ENCODE measurements around the gene CPSF3. TPM values are rescaled to one million over a fixed set of nuclear protein-coding genes. Genes with fewer than 3 reads are reported as not detected.

CPSF3 gene
- total and polyA plus RNA-seq, 2 of the 4 experiments (the other 2 are of a cell fraction), result 29.2 to 64.5 TPM

GRCh38 chr2:9484533-9484932 is 61.1 kb downstream of the CPSF3 start:
- Histone ChIP-seq H3K27ac (ENCODE audit: insufficient read depth, low read length) (no peak overlapping the region), H2BK5ac (ENCODE audit: low read depth, low read length, poor library complexity, severe bottlenecking) (no peak overlapping the region), H2AFZ (replicated peaks; ENCODE audit: low read length, poor library complexity) (no peak overlapping the region), H3K9ac (ENCODE audit: low read depth, low read length) (no peak overlapping the region), H3K4me2 (ENCODE audit: low read depth, low read length) (no peak overlapping the region), H2BK20ac (ENCODE audit: low read depth, low read length) (no peak overlapping the region), H3K4ac (ENCODE audit: low read depth, low read length) (no peak overlapping the region), H3K9me1 (ENCODE audit: insufficient read depth, low read length) (peaks cover 20% of the 10 kb centered on the region), H4K8ac (ENCODE audit: low read depth in 2 of 2, low read length in 2 of 2) (no peak overlapping the region), H3K36me3 (ENCODE audit: control insufficient read depth, insufficient read depth, low read length) (peaks cover 66% of the 10 kb centered on the region), H3K9me3 (ENCODE audit: control insufficient read depth, insufficient read depth, low read length) (no peaks in the 10 kb centered on the region), H3K79me1 (ENCODE audit: low read depth in 1 of 2, low read length in 2 of 2) (peaks cover 33 to 78% of the 10 kb centered on the region in 2 experiments), H3K14ac (replicated peaks; ENCODE audit: low read depth, low read length) (no peak overlapping the region), H3K4me3 (ENCODE audit: insufficient read depth, low read depth, low read length) (no peak overlapping the region), H2BK120ac (ENCODE audit: low read depth, low read length) (no peak overlapping the region), H2AK5ac (ENCODE audit: low read depth, low read length) (no peak overlapping the region), H3K18ac (ENCODE audit: low read depth, low read length) (no peak overlapping the region), H4K5ac (ENCODE audit: low read depth, low read length) (no peak overlapping the region), H3K23ac (ENCODE audit: low read depth, low read length) (no peak overlapping the region), H3K4me1 (ENCODE audit: control insufficient read depth, insufficient read depth, low read length) (peaks cover 11% of the 10 kb centered on the region), H4K91ac (ENCODE audit: insufficient read depth, low read depth, low read length) (no peak overlapping the region), H2BK15ac (ENCODE audit: low read depth, low read length) (no peak overlapping the region), H3K56ac (ENCODE audit: extremely low read depth, insufficient read depth, low read length) (no peak overlapping the region), H4K20me1 (ENCODE audit: insufficient read depth, low read length) (peaks cover 36% of the 10 kb centered on the region), H3K27me3 (ENCODE audit: control insufficient read depth, insufficient read depth, low read length) (no peaks in the 10 kb centered on the region), H2AK9ac (replicated peaks; ENCODE audit: low read depth, low read length, poor library complexity) (peak overlapping the region; percentile 51)
- BruUV-seq (replicated peaks), result no TSS peak
- CTCF ChIA-PET, result no interaction called here
- intact Hi-C loops (cut with micrococcal nuclease), result no loop called here
- ATAC-seq (ENCODE audit: low read depth), result peak; percentile 63
- TF ChIP-seq RCOR1 (IDR thresholded peaks at IDR 0.05; ENCODE audit: insufficient replicate concordance, low read length) (peak; percentile 60), MXI1 (IDR thresholded peaks at IDR 0.05; ENCODE audit: borderline replicate concordance, low read depth, low read length) (peak; percentile 57; the same call in 1 of the 2 replicates), MAZ (IDR thresholded peaks at IDR 0.05; ENCODE audit: borderline replicate concordance, low read depth, low read length) (no peak), CTCF (conservative IDR thresholded peaks at IDR 0.05; ENCODE audit: low read depth, low read length) (no peak)
- POLR2A ChIA-PET (ENCODE audit: unreplicated experiment), result no interaction called here
- DNase-seq, result peak; percentile 94
- in situ Hi-C loops (cut with MboI; ENCODE audit: low sequenced_read_pairs), result no loop called here
- WGBS, 2 experiments (ENCODE audit: extremely low coverage in 2 of 2, insufficient read length in 1 of 2), result no CpG with 5 or more reads among the region's 5 CpGs
- dilution Hi-C loops (cut with HindIII; ENCODE audit: low sequenced_read_pairs, unreplicated experiment), result no loop called here

Data from IMR-90 (cell line).